Measurements from ENCODE around the gene IKZF2.

DNA sequence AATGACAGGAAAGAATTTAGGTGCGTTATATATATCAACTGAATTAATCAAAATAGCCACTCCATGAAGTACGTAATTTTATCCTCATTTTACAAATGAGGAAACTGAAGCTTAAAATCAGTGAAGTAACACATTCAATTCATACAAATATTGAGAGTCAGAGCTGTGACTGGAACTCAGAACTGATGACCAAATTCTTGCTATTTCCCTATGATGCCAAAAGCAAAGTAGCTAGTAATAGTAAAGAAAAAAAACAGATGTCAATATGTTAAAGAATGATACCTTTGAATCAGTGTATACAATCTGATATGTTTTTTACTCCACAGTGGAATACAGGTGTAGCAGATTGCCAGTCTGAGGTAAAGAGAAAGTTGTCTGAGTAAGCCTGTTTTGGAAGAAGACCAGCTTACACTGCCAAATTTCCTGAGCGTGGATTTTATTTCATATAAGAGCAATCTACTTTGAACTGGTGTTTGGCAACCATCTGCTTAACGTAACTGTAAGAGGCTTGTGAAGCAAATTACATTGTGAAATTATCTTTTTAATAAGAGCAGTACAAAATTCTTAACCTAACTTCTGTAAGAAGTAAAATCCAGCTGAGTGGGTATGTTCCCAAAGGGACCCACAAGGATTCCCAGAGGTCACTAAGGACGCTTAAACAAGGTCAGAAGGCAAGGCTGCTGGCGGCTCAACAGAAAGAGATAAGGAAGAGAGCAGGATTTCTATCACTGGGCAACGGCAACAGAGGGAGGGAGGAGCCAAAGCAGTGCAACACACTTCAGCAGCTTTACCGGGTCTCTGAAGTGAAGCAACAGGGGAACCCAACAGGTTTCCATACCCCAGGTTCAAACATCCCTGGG, 85.6 kb downstream of the IKZF2 start:
- no peak for TF ChIP-seq EP300 (IDR thresholded peaks at IDR 0.05)
- no peak for TF ChIP-seq POLR2A (IDR thresholded peaks at IDR 0.05)
- TF ChIP-seq, protein P1, sequence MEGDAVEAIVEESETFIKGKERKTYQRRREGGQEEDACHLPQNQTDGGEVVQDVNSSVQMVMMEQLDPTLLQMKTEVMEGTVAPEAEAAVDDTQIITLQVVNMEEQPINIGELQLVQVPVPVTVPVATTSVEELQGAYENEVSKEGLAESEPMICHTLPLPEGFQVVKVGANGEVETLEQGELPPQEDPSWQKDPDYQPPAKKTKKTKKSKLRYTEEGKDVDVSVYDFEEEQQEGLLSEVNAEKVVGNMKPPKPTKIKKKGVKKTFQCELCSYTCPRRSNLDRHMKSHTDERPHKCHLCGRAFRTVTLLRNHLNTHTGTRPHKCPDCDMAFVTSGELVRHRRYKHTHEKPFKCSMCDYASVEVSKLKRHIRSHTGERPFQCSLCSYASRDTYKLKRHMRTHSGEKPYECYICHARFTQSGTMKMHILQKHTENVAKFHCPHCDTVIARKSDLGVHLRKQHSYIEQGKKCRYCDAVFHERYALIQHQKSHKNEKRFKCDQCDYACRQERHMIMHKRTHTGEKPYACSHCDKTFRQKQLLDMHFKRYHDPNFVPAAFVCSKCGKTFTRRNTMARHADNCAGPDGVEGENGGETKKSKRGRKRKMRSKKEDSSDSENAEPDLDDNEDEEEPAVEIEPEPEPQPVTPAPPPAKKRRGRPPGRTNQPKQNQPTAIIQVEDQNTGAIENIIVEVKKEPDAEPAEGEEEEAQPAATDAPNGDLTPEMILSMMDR (IDR thresholded peaks at IDR 0.05), result no peak
- TF ChIP-seq POLR2AphosphoS5 (IDR thresholded peaks at IDR 0.05), result no peak
